Activated naive CD4-positive, alpha-beta T cell treated with anti-CD3 and anti-CD28 coated beads, Interleukin-2, amount 50 U/mL, for 16 hours (primary cell): ENCODE measurements around the gene ARHGEF19.
A peak's percentile ranks its signal among the peaks of the same experiment; 100 is the strongest.
"Not testable (repeated sequence)": the region's sequence is repeated elsewhere in the genome, so short reads cannot be mapped to it uniquely, and the experiment has no call there.

Experiments
- DNase-seq: peaks from one replicate; pipeline ENCODE4 v3.0.0-alpha.2; 2020

Gene ARHGEF19

GRCh38 chr1:16178596-16179497 lies 33.6 kb downstream of the ARHGEF19 start:
- DNase-seq: no peak

- DNase-seq: no peak
Observed at GRCh38 chr1:16177306-16177705, 35.1 kb downstream of the ARHGEF19 start.

- DNase-seq: no peak
Observed at GRCh38 chr1:16176653-16177052, 35.8 kb downstream of the ARHGEF19 start.

GRCh38 chr1:16175610-16176553 lies 36.6 kb downstream of the ARHGEF19 start:
- DNase-seq: no peak

- DNase-seq: no peak
Observed at GRCh38 chr1:16174886-16175598, 37.4 kb downstream of the ARHGEF19 start.

GRCh38 chr1:16174261-16174868 lies 38.1 kb downstream of the ARHGEF19 start:
- no peak for DNase-seq

- no peak for DNase-seq
Observed at GRCh38 chr1:16173447-16174260, 38.8 kb downstream of the ARHGEF19 start.

GRCh38 chr1:16172964-16173446 lies 39.4 kb downstream of the ARHGEF19 start:
- no peak for DNase-seq

GRCh38 chr1:16172218-16172830 lies 40.1 kb downstream of the ARHGEF19 start:
- no peak for DNase-seq

- DNase-seq: no peak
Observed at GRCh38 chr1:16171314-16172151, 40.9 kb downstream of the ARHGEF19 start.

- DNase-seq: no peak
Observed at GRCh38 chr1:16170283-16170673, 42.2 kb downstream of the ARHGEF19 start.

GRCh38 chr1:16168622-16169360 lies 43.7 kb downstream of the ARHGEF19 start:
- DNase-seq: no peak

GRCh38 chr1:16168144-16168495 lies 44.3 kb downstream of the ARHGEF19 start:
- DNase-seq: not testable (repeated sequence)

- peak; percentile 71 for DNase-seq
Observed at GRCh38 chr1:16167331-16168143, 44.9 kb downstream of the ARHGEF19 start.

GRCh38 chr1:16166117-16166516 lies 46.3 kb downstream of the ARHGEF19 start:
- no peak for DNase-seq

- DNase-seq: no peak
Observed at GRCh38 chr1:16165548-16165947, 46.9 kb downstream of the ARHGEF19 start.

GRCh38 chr1:16165073-16165364 lies 47.4 kb downstream of the ARHGEF19 start:
- no peak for DNase-seq

- DNase-seq: no peak
Observed at GRCh38 chr1:16164213-16165072, 48.0 kb downstream of the ARHGEF19 start.
